ENCODE results near the gene TANGO6. TPM values are rescaled to one million over a fixed set of nuclear protein-coding genes. Genes with fewer than 3 reads are reported as not detected.

Gene TANGO6
- polyA plus RNA-seq, 1 experiment, result 14.6 TPM

- TF ChIP-seq CTCF (IDR thresholded peaks at IDR 0.05; ENCODE audit: insufficient read depth, low read depth, low read length), result no peak
- POLR2A ChIA-PET, result no interaction called here
Observed at GRCh38 chr16:69114346-69114975, 271.1 kb downstream of the TANGO6 start.

GRCh38 chr16:69114976-69115355 is 271.6 kb downstream of the TANGO6 start:
- CTCF ChIA-PET, result interaction anchor here (5.3 kb wide), 1 partner anchor 10 kb away, joined by 34 read pairs; no protein-coding TSS in a partner anchor
- no peak for DNase-seq (ENCODE audit: low read depth)
- TF ChIP-seq CTCF (IDR thresholded peaks at IDR 0.05; ENCODE audit: insufficient read depth, low read depth, low read length), result no peak
- POLR2A ChIA-PET, result no interaction called here
- H3K27me3 ChIP-seq (ENCODE audit: control insufficient read depth, insufficient read depth, low read length), result no peaks in the 10 kb centered on the region
- peaks cover 20% of the 10 kb centered on the region for H3K36me3 ChIP-seq (ENCODE audit: control insufficient read depth, insufficient read depth, low read length)
- no peak overlapping the region for H3K4me3 ChIP-seq (ENCODE audit: low read depth, low read length)

More at GRCh38 chr16:69114346-69114975, 271.1 kb downstream of the TANGO6 start:
- H3K4me3 ChIP-seq (ENCODE audit: low read depth, low read length), result no peak overlapping the region
- no peaks in the 10 kb centered on the region for H3K27me3 ChIP-seq (ENCODE audit: control insufficient read depth, insufficient read depth, low read length)
- CTCF ChIA-PET, result interaction anchor here (0.9 to 5.3 kb wide), 5 partner anchors 9 to 211 kb away, joined by 3 to 34 read pairs (median 6); partner anchors contain the start of gene HAS3
- no peak for DNase-seq (ENCODE audit: low read depth)
- H3K36me3 ChIP-seq (ENCODE audit: control insufficient read depth, insufficient read depth, low read length), result peaks cover 18% of the 10 kb centered on the region

- DNase-seq (ENCODE audit: low read depth), result no peak
- POLR2A ChIA-PET, result no interaction called here
- CTCF ChIA-PET, result interaction anchor here (1.3 to 16.2 kb wide), 3 partner anchors 9 to 595 kb away, joined by 3 to 146 read pairs (median 34); no protein-coding TSS in a partner anchor
- H3K36me3 ChIP-seq (ENCODE audit: control insufficient read depth, insufficient read depth, low read length), result peaks cover 22% of the 10 kb centered on the region
- H3K27me3 ChIP-seq (ENCODE audit: control insufficient read depth, insufficient read depth, low read length), result no peaks in the 10 kb centered on the region
- H3K4me3 ChIP-seq (ENCODE audit: low read depth, low read length), result no peak overlapping the region
- TF ChIP-seq CTCF (IDR thresholded peaks at IDR 0.05; ENCODE audit: insufficient read depth, low read depth, low read length), result no peak
Observed at GRCh38 chr16:69115361-69115760, 272.0 kb downstream of the TANGO6 start.

GRCh38 chr16:69115837-69116236 is 272.5 kb downstream of the TANGO6 start:
- Histone ChIP-seq H3K36me3 (ENCODE audit: control insufficient read depth, insufficient read depth, low read length) (peaks cover 26% of the 10 kb centered on the region), H3K27me3 (ENCODE audit: control insufficient read depth, insufficient read depth, low read length) (no peaks in the 10 kb centered on the region), H3K4me3 (ENCODE audit: low read depth, low read length) (no peak overlapping the region)
- POLR2A ChIA-PET, result no interaction called here
- CTCF ChIA-PET, result interaction anchor here (1.3 to 16.2 kb wide), 5 partner anchors 9 to 595 kb away, joined by 3 to 146 read pairs (median 7); no protein-coding TSS in a partner anchor
- TF ChIP-seq CTCF (IDR thresholded peaks at IDR 0.05; ENCODE audit: insufficient read depth, low read depth, low read length), result no peak
- no peak for DNase-seq (ENCODE audit: low read depth)

- ChIA-PET CTCF (interaction anchor here (0.5 to 16.2 kb wide), 6 partner anchors 8 to 596 kb away, joined by 3 to 146 read pairs (median 5); no protein-coding TSS in a partner anchor), POLR2A (no interaction called here)
- Histone ChIP-seq H3K27me3 (ENCODE audit: control insufficient read depth, insufficient read depth, low read length) (no peaks in the 10 kb centered on the region), H3K36me3 (ENCODE audit: control insufficient read depth, insufficient read depth, low read length) (peaks cover 27% of the 10 kb centered on the region), H3K4me3 (ENCODE audit: low read depth, low read length) (no peak overlapping the region)
- no peak for TF ChIP-seq CTCF (IDR thresholded peaks at IDR 0.05; ENCODE audit: insufficient read depth, low read depth, low read length)
- DNase-seq (ENCODE audit: low read depth), result no peak
Observed at GRCh38 chr16:69116256-69116875, 273.0 kb downstream of the TANGO6 start.

All from BJ (cell line).